KMS-11 (cell line): ENCODE results near the gene ARMC6.
A peak's percentile ranks its signal among the peaks of the same experiment; 100 is the strongest.

Experiments used
- H2AFZ ChIP-seq: fragments of 200-600 bp; sonication (generic); 2 replicates; pipeline ENCODE4 v1.6.1; 2016; ENCODE audit warnings: antibody characterized with exemption, mixed run types, low read depth
- H3K27ac ChIP-seq: fragments of 200-600 bp; sonication (generic); 2 replicates; pipeline ENCODE4 v1.6.1; 2016; ENCODE audit warnings: mild to moderate bottlenecking, mixed run types
- H3K27me3 ChIP-seq: fragments of 200-600 bp; sonication (generic); 2 replicates; pipeline ENCODE4 v1.6.1; 2017; ENCODE audit warnings: mild to moderate bottlenecking, low read depth, mixed run types, moderate library complexity; ENCODE audit not compliant: insufficient read depth
- H3K36me3 ChIP-seq: fragments of 200-600 bp; sonication (generic); 2 replicates; pipeline ENCODE4 v1.6.1; 2017; ENCODE audit warnings: mild to moderate bottlenecking, mixed run types; ENCODE audit not compliant: insufficient read depth
- H3K4me1 ChIP-seq: fragments of 200-600 bp; sonication (generic); 2 replicates; pipeline ENCODE4 v1.6.1; 2016; ENCODE audit warnings: mild to moderate bottlenecking, low read depth, mixed run types; ENCODE audit not compliant: poor library complexity, severe bottlenecking
- H3K4me2 ChIP-seq: fragments of 200-600 bp; sonication (generic); 2 replicates; pipeline ENCODE4 v1.7.0; 2016; ENCODE audit warnings: mild to moderate bottlenecking, mixed run types
- H3K4me3 ChIP-seq: fragments of 200-600 bp; sonication (generic); IDR thresholded peaks from 2 replicates; pipeline ENCODE4 v1.6.1; 2017; ENCODE audit warnings: low read depth, low read length, mixed read lengths; ENCODE audit not compliant: insufficient read depth
- H3K79me2 ChIP-seq: fragments of 200-600 bp; sonication (generic); 2 replicates; pipeline ENCODE4 v1.6.1; 2016; ENCODE audit warnings: low read depth, mixed run types; ENCODE audit not compliant: insufficient read depth
- H3K9ac ChIP-seq: fragments of 200-600 bp; sonication (generic); 2 replicates; pipeline ENCODE4 v1.6.1; 2016; ENCODE audit warnings: mild to moderate bottlenecking, mixed run types
- H4K20me1 ChIP-seq: fragments of 200-600 bp; sonication (generic); 2 replicates; pipeline ENCODE4 v1.6.1; 2016; ENCODE audit warnings: mild to moderate bottlenecking, mixed run types; ENCODE audit not compliant: insufficient read depth
- CTCF ChIP-seq: fragments of 200-600 bp; sonication (generic); conservative IDR thresholded peaks from 2 replicates; pipeline ENCODE4 v1.6.1; 2017; ENCODE audit warnings: low read depth, mild to moderate bottlenecking, antibody characterized with exemption, low read length, moderate library complexity, mixed read lengths

Gene ARMC6

GRCh38 chr19:19033176-19033425 is 302 bp upstream of the ARMC6 start:
- Histone ChIP-seq H3K27ac (peak overlapping the region; percentile 92), H3K4me3 (no peak overlapping the region), H3K4me2 (peak overlapping the region; percentile 87; the same call in 1 of the 2 replicates), H3K9ac (peak overlapping the region; percentile 89), H3K36me3 (peaks cover 6% of the 10 kb centered on the region; the same call in 1 of the 2 replicates), H3K4me1 (peaks cover 24% of the 10 kb centered on the region), H4K20me1 (no peaks in the 10 kb centered on the region), H3K79me2 (peaks cover 60% of the 10 kb centered on the region), H3K27me3 (no peaks in the 10 kb centered on the region), H2AFZ (peak overlapping the region; percentile 87)
- no peak for TF ChIP-seq CTCF

GRCh38 chr19:19034204-19034624 is 811 bp downstream of the ARMC6 start:
- Histone ChIP-seq H3K79me2 (peaks cover 66% of the 10 kb centered on the region), H2AFZ (peak overlapping the region; percentile 87), H3K4me1 (peaks cover 24% of the 10 kb centered on the region), H4K20me1 (no peaks in the 10 kb centered on the region), H3K27me3 (no peaks in the 10 kb centered on the region), H3K36me3 (peaks cover 6% of the 10 kb centered on the region; the same call in 1 of the 2 replicates), H3K27ac (peak overlapping the region; percentile 92), H3K9ac (peak overlapping the region; percentile 89), H3K4me2 (peak overlapping the region; percentile 100), H3K4me3 (peak overlapping the region; percentile 61)
- no peak for TF ChIP-seq CTCF

GRCh38 chr19:19039901-19040300 is 6.5 kb downstream of the ARMC6 start:
- Histone ChIP-seq H3K79me2 (peaks cover 37% of the 10 kb centered on the region; the same call in 1 of the 2 replicates), H3K4me1 (peaks cover 4% of the 10 kb centered on the region), H3K4me3 (no peak overlapping the region), H4K20me1 (no peaks in the 10 kb centered on the region), H2AFZ (no peak overlapping the region), H3K27ac (no peak overlapping the region), H3K9ac (no peak overlapping the region), H3K27me3 (no peaks in the 10 kb centered on the region), H3K36me3 (peaks cover 6% of the 10 kb centered on the region; the same call in 1 of the 2 replicates), H3K4me2 (no peak overlapping the region)
- TF ChIP-seq CTCF: no peak

GRCh38 chr19:19040417-19040816 is 7.0 kb downstream of the ARMC6 start:
- Histone ChIP-seq H3K79me2 (peaks cover 31% of the 10 kb centered on the region; the same call in 1 of the 2 replicates), H3K9ac (no peak overlapping the region), H2AFZ (no peak overlapping the region), H3K27me3 (no peaks in the 10 kb centered on the region), H3K27ac (no peak overlapping the region), H3K4me3 (no peak overlapping the region), H4K20me1 (no peaks in the 10 kb centered on the region), H3K4me1 (peaks cover under 1% of the 10 kb centered on the region), H3K4me2 (no peak overlapping the region), H3K36me3 (peaks cover 6% of the 10 kb centered on the region; the same call in 1 of the 2 replicates)
- no peak for TF ChIP-seq CTCF
